GM19193 (cell line): ENCODE data around the gene NRXN3.

ENCODE experiments used
- POLR2A ChIP-seq: IDR thresholded peaks from 4 replicates; pipeline ENCODE4 v1.6.1; 2011; ENCODE audit not compliant: insufficient read depth, insufficient read length; ENCODE audit errors: extremely low read depth

Gene NRXN3

DNA sequence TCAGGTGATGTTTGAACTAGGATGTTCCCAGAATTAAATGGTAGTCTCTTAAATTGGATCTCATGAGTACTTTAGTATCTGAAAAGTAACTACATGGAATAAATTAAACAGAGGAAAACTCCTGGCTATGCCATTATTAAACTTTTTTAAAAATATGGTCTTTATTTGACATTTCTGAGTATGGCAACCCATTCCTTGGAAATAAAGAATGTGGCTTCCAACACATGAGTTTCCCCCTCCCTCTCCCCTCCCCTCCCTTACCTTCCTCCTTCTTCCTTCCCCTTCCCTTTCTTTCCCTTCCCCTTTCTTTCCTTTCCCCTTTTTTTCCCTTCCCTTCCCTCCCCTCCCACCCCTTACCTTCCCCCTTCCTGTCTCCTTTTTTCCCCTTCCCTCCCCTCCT is 1100.9 kb downstream of the NRXN3 start:
- TF ChIP-seq POLR2A: no peak

DNA sequence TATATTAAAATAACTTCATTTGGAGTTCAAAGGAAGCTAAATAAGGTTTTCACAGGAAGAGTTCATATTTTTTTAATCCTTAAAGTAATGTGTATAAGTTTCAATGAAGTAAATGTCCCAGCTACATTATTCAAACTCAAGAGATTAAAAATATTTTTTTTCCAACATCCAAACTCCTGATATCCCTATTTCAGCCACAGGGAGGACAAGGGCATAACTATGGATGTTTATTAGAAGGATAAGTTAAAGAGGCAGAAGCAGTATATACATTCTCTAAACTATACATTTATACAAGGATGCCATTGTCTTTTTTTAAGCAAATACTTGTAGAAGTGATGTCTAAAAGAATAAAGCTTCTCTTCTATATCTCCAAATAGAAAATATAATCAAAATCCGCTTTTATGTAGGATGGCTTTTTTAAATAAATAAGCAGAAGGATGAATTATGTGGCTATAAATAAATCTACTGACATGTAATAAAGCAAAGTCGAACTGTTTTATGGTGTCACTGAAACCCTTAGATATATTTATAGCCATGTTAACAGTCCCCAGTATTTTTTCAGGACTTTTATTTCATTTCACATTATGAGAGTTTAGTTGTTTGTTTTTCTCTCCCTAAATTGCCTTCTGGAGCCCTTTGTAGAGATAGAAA is 1104.6 kb downstream of the NRXN3 start:
- TF ChIP-seq POLR2A: no peak

DNA sequence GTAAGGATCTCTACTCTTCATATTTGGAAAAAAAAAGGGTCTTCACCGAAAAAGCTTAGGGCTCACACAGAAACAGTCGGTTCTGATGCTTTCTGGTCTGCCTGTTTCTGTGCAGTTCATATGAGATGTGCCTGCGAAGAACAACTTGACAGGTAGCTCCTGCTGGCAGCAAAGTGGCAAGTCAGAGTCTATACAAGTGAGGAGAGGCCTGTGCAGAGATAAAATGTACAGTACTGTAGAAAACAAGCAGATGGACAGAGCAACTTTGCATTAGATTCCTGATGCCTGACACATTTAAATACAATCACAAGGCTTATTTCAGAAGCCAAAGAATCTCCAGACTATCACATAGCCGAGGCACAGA is 1105.1 kb downstream of the NRXN3 start:
- TF ChIP-seq POLR2A: no peak

DNA sequence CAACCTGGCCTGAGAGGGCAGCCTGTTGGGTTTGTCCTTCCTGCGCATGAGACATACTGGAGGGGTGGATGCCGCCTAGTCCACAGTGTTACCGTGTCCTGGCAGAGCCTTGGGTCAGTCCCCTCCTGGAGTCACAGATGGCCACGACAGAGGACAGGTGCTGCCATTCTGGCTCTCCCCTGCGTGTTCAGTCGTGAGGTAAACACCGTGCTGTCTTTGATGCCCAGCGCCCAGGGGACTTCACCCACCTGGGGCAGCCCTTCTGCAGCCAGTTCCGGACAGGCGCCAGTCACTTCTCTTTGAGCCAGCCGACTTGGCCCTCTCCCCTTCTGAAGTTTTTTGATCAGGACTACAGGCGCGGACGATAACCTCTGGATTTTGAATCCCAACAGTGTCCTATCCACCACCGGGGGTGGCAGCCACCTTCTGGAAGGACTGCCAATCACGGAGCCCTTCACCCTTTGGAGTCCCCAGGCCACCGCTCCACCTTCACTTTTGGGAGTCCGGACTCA is 1108.2 kb downstream of the NRXN3 start:
- TF ChIP-seq POLR2A: no peak

DNA sequence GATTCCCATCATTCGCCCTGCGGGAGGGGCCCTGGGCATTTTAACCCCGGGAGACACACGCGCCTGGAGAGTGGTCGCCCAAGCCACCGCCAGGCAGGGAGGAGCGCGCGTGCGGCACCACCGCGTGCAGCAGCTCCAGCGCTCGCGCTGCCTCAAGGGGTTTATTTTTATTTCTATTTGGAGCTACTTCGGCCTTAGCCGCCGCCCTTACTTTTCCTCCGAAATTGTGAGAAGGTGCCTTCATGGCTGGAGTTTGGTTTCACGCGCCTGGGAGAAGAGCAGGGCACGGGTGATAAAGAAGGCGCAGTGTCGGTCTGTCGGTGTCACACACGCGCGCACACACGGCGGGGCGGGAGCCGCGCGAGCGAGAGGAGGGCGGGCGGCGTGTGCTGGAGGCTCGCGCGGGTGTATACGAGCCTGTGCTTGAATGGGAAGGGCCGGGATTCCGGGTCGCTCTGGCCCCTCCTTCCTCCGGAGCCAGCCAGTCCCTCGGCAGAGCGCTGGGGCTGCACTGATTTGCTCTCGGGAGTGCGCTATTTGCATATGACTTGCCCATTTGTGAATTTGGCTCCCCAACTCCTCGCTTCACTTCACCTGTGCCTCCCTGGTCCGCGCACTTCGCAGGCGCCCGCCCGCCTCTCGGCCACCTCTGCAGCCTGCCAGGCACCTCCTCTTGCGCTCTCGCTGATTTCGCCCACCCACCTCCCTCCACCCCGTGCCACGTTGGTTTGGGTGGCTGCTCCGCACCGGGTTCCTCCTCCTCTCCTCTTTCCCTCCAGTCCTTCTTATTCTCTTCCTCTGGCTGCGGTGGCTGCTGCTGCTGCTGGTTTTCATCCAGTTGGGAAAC is 1108.8 kb downstream of the NRXN3 start:
- TF ChIP-seq POLR2A: no peak

DNA sequence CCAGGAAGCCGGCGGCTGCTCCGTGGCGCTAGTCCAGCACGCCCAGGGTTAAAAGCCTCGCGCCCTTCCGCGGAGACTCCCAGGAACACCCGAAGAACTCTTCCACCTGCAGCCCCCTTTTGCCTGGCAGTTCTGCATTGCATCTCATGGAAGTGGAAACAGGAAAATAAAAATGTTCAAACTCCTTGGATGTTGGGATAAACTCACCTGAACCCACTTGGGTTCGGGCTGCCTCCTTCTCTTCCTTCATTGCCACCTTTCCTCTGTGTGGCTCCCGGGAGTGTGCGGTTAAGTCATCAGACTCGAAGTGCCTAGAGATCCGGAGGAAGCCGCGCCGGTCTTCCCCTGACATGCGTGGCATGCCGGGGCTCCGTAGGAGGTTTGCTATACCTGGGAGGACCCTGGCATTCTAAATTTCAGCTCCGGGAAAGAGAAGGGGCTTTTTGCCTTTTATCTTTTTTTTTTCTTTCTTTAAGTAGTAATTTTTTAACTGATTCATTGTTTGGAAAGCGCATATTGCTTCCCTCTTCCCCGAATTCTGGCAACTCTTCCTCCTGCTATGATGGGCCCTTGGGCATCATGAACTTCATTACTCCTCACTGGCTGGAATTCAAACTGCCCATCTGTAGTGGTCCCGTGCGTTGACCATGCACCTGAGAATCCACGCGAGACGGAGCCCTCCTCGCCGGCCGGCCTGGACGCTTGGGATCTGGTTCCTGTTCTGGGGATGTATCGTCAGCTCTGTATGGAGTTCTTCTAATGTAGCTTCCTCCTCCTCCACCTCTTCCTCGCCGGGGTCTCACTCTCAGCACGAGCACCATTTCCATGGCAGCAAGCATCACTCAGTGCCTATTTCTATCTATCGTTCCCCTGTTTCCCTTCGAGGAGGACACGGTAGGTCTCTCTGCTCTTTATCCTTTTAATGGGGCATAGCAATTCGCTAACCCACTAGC is 1109.7 kb downstream of the NRXN3 start:
- no peak for TF ChIP-seq POLR2A

DNA sequence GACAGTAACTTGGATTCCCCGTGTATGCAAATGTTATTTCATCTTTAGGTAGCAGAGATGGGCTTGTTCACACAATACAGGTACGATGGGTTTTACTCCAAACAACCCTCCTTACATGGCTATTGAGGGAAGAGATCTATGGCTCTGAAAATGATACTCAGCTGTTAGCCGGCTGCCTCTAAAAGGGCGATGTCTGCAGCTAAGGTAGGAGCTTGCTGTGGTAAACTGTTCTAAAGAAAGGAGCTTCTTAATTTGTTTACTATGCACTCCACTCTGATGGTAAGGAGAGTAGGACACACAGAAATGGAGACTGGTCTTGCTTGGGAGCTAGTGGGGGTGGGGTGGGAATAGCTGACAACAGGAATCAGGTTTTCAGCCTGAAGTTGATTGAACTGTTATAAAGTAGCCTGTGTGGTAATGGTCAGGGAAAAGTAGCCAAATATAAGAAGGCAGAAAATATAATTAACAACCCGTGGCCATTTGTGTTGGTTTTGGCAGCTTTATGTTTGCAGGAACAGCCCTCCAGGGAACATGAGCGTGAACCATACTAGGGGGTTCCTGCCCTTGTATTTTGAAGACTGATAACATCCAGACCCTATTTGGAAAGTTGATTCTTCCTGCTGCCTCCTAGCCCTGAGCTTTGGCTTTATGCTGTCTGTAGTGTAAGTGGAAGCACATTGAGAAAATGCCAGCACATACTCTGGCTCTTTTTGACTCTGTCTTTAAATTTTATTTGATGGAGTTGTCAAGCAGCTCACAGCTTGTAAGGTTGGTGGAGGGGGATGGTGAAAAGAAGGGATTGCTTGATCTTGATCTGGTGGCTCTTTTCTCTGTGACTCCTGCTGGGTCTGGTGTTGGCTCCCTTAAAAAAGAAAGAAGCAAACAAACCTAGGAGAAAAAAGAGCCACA is 1111.3 kb downstream of the NRXN3 start:
- TF ChIP-seq POLR2A: no peak

DNA sequence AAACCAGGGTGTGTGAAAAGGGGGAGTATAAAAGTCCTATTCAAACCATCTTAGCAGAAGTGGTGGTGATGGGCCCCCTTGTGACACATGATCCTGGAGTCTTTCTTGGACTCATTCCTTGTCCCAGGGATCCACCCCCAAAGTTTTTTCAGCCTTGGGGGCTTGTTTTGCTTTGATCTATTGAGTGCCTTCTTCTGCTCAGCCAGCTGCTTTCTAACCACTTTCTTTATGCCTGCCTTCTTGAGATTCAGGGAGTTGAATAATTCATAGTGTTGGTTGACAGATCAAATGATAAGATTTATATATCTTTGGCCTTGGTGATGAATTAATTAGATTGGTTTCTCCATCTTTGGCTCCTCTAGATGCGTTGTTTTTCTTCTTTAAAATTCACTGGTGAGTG is 1114.4 kb downstream of the NRXN3 start:
- no peak for TF ChIP-seq POLR2A

DNA sequence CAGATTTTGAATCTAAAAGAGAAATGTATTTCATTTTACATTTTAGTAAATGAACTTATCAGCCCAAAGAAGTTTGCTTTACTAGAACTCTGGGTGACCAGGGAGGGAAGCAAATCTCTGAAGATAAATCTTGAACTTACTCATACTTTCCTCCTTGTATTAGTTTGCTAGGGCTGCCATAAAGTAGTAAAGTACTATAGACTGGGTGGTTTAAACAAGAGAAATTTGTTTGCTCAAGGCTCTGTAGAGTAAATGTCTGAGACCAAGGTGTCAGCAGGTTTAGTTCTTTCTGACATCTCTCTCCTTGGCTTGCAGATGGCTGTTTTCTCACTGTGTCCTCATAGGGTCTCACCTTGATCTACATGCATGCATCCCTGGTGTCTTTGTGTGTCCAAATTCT is 1115.1 kb downstream of the NRXN3 start:
- no peak for TF ChIP-seq POLR2A

DNA sequence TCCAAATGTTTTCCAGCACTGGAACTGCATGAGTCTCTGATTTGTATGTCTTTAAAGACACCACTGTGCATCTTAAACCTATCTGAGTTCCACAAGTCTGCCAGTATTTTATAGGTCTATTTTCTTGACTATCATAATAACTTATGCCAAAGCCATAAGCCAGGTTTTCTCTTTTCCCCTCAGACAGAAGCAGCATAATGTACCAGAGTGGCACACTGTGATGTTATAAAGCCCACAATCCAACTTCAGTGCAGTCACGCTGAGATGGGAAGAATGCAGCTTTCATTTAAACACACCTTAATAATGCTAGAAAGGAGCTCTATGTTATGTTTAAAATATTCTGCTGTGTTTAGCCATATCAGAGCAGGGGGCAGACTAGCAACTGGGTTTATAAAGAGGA is 1117.8 kb downstream of the NRXN3 start:
- no peak for TF ChIP-seq POLR2A

DNA sequence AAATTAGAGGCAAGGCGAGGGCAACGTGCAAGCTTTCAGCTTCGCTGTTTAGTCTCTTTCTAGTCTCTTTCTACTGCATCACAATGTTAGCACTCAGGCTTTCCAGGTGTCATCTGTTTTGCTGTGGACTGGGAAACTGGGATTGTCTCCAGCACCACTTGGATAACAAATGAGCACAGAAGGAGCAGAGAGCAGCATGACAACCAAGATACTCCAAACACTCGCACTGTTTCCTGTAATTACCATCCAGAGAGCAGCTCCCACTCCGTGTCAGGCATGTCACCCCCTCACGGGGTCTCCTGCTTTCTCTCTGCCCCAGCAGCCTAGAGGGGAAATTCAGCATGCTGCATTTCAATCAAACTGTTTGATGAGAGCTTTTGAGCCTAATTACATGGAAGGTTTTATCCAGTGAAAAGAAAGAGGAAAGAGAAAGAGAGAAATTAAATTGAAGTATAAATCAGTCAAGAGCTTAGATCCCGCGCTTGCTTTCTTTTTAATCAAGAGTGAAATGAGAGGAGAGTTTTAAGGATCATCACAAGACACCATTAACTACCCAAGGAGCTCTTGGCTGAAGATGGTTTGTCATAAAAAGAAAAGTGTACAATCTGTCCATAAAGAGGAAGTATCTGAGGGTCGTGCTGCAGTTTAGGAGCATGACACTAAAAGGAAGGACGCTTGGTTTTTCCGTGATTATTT is 1123.5 kb downstream of the NRXN3 start:
- TF ChIP-seq POLR2A: no peak

DNA sequence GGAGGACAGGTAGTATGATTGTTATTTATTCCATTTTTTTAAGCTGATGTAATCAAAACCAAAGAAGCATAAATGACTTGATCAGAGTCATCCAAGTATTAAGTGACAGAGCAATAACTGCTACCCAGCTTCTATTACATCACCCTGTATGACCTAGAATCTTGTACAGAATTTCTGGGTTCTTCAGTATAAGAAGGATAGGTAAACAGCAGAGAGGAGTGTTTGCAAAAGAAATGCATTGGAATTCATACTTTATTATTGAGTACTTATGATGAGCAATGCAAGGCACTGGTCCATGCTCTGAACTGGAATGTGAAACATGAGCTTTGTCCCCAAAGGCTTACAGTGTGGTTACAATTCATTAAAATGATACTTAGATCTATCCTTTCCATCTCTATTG is 1124.3 kb downstream of the NRXN3 start:
- no peak for TF ChIP-seq POLR2A

DNA sequence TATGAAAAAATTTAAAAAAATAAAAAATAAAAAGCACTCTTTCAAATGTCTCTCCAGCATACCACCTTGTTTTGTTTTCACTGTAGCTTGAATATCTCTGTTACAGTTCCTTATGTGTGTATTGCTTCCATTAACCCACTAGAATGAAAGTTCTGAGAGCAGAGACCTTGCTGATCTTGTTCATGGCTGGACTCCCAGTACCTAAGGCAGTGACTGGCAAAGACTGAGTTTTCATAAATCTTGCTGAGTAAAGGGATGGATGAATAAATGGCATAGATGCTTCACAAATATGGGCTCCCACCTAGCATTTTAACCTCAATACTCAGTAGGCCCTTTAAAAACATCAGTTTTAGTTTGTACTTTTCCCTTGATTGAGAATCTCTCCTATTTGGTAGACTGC is 1125.2 kb downstream of the NRXN3 start:
- no peak for TF ChIP-seq POLR2A
